ENCODE results near the gene RPAP2.

DNA sequence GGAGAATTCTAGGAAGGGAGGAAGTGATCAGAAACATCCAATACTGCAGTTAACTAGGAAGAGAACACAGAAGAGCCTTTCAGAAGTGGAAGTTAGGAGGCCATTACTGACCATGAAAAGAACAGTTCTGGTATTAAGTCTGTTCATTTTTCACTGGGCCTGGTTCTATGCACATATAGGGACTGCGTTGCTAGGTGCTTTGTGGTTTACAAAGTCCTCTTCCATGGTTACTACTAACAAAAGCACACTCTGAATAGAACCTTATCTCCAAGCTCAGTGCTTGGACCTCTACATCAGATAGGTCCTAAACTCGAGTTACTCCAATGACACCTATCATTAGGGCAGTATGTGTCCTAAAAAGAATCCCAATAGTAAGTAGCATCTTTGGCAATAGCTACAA lies 75.4 kb downstream of the RPAP2 start:
- TF ChIP-seq, protein P1, sequence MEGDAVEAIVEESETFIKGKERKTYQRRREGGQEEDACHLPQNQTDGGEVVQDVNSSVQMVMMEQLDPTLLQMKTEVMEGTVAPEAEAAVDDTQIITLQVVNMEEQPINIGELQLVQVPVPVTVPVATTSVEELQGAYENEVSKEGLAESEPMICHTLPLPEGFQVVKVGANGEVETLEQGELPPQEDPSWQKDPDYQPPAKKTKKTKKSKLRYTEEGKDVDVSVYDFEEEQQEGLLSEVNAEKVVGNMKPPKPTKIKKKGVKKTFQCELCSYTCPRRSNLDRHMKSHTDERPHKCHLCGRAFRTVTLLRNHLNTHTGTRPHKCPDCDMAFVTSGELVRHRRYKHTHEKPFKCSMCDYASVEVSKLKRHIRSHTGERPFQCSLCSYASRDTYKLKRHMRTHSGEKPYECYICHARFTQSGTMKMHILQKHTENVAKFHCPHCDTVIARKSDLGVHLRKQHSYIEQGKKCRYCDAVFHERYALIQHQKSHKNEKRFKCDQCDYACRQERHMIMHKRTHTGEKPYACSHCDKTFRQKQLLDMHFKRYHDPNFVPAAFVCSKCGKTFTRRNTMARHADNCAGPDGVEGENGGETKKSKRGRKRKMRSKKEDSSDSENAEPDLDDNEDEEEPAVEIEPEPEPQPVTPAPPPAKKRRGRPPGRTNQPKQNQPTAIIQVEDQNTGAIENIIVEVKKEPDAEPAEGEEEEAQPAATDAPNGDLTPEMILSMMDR (IDR thresholded peaks at IDR 0.05; ENCODE audit: borderline replicate concordance, extremely low read depth, low read length, poor library complexity, severe bottlenecking) = no peak
- TF ChIP-seq EZH2 (IDR thresholded peaks at IDR 0.05; ENCODE audit: borderline replicate concordance, low read depth, low read length, severe bottlenecking) = no peak

Data from DND-41 (cell line).